ENCODE measurements around the gene KMT5C.

Gene KMT5C

DNA sequence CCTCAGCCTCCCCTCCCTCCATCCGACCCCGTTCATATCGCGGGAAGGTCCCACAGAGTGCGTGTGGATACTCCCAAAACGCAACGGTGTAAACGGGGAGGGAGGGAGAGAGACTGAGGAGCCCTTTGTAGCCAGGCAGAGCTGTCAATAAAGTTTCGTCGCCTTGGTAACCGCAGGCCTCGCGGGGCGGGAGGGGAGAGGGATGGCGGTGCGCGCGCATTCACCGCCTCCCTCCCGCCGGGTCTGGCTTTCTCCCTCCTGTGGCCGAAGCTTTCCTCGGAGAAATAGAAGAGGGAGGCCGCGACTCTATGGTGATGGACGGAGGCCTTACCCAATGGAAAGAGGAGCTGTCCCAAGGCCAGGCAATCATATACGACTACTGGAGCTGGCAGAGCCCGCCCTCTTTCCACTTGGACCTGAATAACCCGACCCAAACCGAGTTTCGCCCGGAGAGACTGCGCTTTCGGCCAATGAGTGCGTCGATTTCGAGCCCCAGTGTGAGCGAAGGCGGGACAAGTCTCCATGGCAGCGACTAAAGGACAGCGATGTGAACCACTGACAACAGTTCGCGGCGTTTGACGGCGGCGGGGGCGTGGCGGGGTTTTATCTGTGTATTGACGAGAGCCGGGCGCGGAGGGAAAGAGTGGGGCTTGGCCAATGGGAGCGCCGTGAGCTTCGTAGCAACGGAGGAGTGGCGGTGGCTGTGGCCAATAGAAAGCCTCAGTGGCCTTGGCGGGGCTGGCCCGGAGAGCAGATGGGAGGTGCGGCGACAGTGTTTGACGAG, at the start of gene KMT5C:
Gene KMT5C (plus strand): TSS at position 772 of the 784 bp plus-strand sequence. CDS start 2,061 bp downstream, outside the sequence.
- DNase-seq = peak; percentile 100

GRCh38 chr19:55297267-55297666, 42.4 kb upstream of the KMT5C start:
- no peak for DNase-seq

- no peak for DNase-seq
Measured at GRCh38 chr19:55299991-55300390, 39.7 kb upstream of the KMT5C start.

GRCh38 chr19:55300886-55301458, 38.7 kb upstream of the KMT5C start:
- no peak for DNase-seq

- DNase-seq = peak; percentile 98
Measured at GRCh38 chr19:55301459-55302317, 38.0 kb upstream of the KMT5C start.

- DNase-seq = no peak
Measured at GRCh38 chr19:55302318-55302703, 37.4 kb upstream of the KMT5C start.

DNA sequence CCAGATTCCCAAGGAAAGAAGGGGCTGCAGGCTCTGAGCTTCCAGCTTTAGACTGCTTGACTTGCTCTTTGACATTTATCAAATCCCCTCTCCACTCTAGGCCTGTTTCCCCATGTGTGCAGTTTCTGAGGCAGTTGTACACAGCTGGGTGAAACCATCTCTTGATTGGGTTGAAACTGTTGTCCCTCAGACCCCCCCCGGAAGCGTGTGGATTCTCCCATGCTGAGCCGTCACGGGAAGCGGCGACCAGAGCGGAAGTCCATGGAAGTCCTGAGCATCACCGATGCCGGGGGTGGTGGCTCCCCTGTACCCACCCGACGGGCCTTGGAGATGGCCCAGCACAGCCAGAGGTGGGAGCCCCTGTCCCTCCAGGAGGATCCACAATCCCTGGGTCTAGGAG, 36.2 kb upstream of the KMT5C start:
- DNase-seq = no peak

DNA sequence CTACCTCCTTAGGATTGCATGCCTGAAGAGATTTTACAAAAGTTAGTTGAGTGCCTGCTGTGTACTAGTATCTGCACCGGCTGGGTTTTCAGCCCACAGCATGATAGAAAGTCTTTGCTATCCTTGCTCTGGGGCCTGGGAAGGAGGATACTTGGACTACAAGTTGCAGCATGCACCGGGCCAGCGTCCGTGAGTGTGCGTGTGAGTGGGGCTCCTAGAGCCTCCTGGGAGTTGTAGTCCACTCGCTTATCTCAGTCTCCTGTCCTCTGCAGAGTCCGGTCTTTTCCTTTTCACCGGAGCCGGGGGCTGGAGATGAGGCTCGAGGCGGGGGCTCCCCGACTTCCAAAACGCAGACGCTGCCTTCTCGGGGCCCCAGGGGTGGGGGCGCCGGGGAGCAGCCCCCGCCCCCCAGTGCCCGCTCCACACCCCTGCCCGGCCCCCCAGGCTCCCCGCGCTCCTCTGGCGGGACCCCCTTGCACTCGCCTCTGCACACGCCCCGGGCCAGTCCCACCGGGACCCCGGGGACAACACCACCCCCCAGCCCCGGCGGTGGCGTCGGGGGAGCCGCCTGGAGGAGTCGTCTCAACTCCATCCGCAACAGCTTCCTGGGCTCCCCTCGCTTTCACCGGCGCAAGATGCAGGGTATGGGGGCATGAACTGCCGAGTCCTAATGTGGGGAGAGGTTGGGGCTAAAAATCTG, 35.2 kb upstream of the KMT5C start:
- DNase-seq = no peak

DNA sequence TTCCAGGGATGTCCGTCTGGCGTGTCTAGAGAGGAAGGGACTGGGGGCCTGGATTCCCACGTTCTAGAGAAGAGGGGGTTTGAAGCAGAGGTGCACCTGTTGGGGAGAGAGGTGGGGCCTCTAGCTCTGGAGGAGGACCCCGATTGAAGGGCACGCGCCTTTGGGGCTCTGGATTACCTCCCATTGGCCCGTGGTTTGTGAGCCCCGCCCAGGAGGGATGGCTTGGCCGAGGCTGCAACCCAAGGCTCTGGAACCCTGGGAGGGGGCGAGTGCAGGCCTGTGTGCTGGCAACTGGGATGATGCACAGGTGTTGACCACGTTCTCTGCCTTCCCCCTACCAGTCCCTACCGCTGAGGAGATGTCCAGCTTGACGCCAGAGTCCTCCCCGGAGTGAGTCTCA, 34.7 kb upstream of the KMT5C start:
- DNase-seq = no peak

- no peak for DNase-seq
Measured at GRCh38 chr19:55305491-55305890, 34.2 kb upstream of the KMT5C start.

DNA sequence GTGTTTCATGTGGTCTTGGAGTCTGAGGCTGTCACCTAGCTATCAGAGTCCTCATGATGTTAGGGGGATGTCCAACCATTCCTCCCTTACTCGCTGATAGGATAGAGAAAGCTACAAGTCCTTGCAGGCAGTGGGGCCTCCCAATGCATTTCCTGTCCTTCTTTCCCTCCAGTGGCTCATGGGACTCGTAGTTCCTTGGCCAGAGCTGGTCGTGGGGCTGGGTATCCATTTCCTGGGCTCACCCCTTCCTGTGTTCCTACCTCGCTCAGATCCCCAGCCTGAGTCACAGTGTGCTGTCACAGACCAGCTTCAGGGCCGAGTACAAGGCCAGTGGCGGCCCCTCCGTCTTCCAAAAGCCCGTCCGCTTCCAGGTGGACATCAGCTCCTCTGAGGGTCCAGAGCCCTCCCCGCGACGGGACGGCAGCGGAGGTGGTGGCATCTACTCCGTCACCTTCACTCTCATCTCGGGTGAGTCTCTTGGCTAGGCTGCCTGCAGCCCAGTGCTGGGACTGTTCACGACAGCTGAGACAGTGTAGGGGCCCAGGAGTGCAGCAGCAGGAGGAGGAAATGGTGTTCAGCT, 33.6 kb upstream of the KMT5C start:
- no peak for DNase-seq

DNA sequence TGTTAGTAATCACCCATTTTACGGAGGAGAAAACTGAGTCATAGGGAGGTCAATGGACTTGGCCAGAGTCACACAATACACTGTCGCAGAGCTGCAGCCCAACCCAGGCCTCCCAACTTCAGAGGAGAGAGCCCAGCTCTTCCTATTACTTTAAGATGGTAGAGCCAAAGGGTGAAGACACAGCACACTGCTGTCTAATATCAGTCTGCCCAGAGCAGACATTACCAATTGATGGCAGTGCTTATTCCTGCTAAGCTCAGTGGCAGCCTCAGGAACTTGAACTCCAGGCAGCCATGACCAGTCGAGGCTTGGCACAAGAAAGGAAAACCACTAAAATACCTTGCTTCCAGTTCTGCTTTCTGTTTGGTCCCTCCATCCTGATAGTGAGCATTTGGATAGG, 33.0 kb upstream of the KMT5C start:
- DNase-seq = no peak

- no peak for DNase-seq
Measured at GRCh38 chr19:55308281-55308680, 31.4 kb upstream of the KMT5C start.

DNA sequence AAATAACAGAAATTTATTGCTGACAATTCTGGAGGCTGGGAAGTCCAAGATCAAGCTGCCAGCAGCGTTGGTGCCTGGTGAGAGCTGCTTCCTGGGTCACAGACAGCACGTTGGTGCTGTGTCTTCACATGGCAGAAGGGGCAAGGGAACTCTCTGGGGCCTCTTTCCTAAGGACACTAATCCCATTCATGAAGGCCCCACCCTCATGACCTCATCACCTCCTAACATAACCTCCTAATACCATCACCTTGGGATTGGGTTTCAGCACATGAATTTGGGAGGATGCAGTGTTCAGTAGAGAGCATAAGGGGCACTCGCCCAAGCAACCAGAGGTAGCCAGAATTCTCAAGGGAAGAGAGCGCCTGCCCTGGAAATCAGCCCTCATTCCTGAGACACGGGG, 30.2 kb upstream of the KMT5C start:
- DNase-seq = no peak

- no peak for DNase-seq
Measured at GRCh38 chr19:55310498-55310897, 29.2 kb upstream of the KMT5C start.

DNA sequence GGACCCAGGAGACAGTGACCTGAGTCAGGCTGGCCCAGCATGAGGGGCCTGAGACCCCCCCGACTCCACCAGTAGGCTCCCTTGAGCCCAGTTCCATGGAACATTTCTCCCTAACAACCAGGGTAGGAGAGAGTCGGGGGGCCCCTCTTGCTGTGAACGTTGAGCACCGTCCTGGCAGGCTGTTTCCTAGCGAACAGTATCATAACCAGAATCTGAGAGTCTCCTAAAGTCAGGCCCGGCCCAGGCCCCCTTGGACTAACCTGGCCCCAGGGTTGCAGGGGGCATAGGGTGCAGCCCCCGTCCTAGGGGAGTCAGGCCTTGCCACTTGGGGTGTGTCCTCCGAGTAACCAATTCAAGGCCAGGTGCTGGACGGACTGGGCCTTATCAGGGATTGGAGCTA, 28.3 kb upstream of the KMT5C start:
- no peak for DNase-seq

DNA sequence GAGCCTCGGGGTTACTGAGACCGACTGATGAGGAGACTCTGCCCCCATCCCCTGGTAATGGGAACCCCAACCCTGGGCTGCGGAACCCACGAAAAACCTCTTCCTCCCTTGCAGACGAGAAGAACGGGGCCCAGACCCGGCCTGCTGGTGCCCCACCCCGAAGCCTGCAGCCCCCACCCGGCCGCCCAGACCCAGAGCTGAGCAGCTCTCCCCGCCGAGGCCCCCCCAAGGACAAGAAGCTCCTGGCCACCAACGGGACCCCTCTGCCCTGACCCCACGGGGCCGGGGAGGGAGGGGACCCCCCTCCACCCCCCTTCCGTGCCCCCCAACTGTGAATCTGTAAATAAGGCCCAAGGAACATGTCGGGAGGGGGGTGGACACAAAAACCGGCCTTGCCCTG, 27.9 kb upstream of the KMT5C start:
- DNase-seq = no peak

- no peak for DNase-seq
Measured at GRCh38 chr19:55312621-55313512, 26.8 kb upstream of the KMT5C start.

DNA sequence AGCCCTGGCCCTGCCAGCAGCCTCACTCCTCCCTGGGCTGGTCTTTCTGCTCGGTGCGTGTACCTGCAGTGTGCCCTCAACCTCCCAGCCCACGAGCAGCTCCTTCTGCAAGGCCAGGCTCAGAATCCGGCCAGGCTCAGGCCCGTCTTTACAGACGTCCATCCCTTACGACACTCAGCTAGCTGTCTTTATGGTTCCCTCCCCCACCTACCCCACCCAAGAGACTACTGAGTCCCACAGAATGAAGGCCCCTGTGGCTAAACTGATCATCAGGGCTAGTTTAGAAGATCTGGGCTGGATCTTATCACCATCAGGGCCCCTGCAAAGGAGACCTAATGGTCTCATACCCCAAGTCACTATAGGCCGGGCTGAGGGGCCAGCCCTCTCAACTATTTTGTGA, 25.3 kb upstream of the KMT5C start:
- DNase-seq = no peak

DNA sequence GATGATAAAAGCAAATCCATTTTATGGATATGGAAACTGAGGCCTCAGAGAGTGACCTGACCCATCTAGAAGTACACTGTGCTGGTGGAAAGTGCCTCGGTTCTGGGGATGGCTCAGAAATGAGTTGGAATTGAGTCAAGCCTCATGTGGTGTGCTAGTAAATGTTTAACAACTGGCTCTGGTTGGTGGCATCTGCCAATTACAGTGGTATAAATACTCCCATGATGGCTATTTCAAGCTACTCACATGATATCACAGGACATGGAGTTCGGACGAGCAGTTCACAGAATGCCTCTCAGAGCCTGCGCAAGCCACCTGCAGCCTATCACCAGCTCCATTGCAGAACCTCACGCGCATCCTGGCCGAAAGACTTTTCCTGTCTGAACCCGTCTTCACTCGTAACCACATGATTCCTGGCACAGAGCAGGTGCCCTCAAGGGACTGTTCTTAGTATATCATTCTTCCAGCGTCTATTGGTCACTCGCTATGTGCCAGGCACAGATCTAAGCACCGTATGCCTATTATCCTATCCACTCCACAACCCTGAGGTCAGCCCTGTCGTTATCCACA, 23.6 kb upstream of the KMT5C start:
- DNase-seq = no peak

- no peak for DNase-seq
Measured at GRCh38 chr19:55316646-55317045, 23.0 kb upstream of the KMT5C start.

All from activated CD4-positive, CD25-positive, alpha-beta regulatory T cell treated with anti-CD3 and anti-CD28 coated beads, Interleukin-2, amount 50 U/mL, for 72 hours (primary cell).